Spleen (tissue), 7 donors: ENCODE data around the gene SHC2.

ENCODE experiments used
- CTCF ChIP-seq, 11 experiments: fragments of 200-600 bp in 7 of 11; fragments of 450-650 bp in 4 of 11; sonication (generic) in 4 of 11; IDR thresholded peaks in 8 of 11; conservative IDR thresholded peaks in 3 of 11; 1 replicate in 7 of 11; 2 replicates in 4 of 11; pipeline versions ENCODE4 v1.4.0 to v1.8.0; 2016 to 2021; ENCODE audit warnings: antibody characterized with exemption in 11 of 11, inconsistent platforms in 4 of 11, mild to moderate bottlenecking in 1 of 11
- POLR2A ChIP-seq, 3 donors: fragments of 450-650 bp; IDR thresholded peaks; one replicate each; pipeline ENCODE4 v1.5.1; 2017; ENCODE audit warnings: antibody characterized with exemption in 3 of 3, mild to moderate bottlenecking in 1 of 3
- donor health status: DM: no; HTN: no; CAD: no; lungs with moderate emphysema.
- donor health status: DM: no; HTN: no; CAD: no.
- donor health status: DM: no; HTN: no; CAD: no.

GRCh38 chr19:472005-472858, 11.4 kb upstream of the SHC2 start:
- TF ChIP-seq CTCF (IDR thresholded peaks at IDR 0.05 in 8 of 11, conservative IDR thresholded peaks at IDR 0.05 in 3 of 11): no peak
- TF ChIP-seq POLR2A (IDR thresholded peaks at IDR 0.05): no peak
